Left lung (tissue), 10 donors: ENCODE data around the gene ZBTB42. TPM values are rescaled to one million over a fixed set of nuclear protein-coding genes. Genes with fewer than 3 reads are reported as not detected.

Experiments
- ATAC-seq: fragments of 200-7000 bp; cut with Tn5 transposase; one replicate; pipeline ENCODE4 v1.9.1; 2020; ENCODE audit warnings: moderate library complexity
- DNase-seq, 4 donors: peaks; one replicate each; pipeline ENCODE4 v3.0.0-alpha.2; 2013 to 2020
- H3K27ac ChIP-seq, 2 donors: fragments of 200-600 bp; sonication (generic) in 1 of 2; one replicate each; pipeline versions ENCODE4 v1.5.0 to v1.8.0; 2020 to 2021
- H3K27me3 ChIP-seq, 2 donors: fragments of 200-600 bp; sonication (generic) in 1 of 2; one replicate each; pipeline versions ENCODE4 v1.5.0 to v1.8.0; 2020 to 2021
- H3K36me3 ChIP-seq, 2 donors: fragments of 200-600 bp; sonication (generic) in 1 of 2; one replicate each; pipeline versions ENCODE4 v1.5.0 to v1.8.0; 2020 to 2021
- H3K4me1 ChIP-seq, 2 donors: fragments of 200-600 bp; one replicate each; pipeline ENCODE4 v1.8.0; 2021
- H3K4me3 ChIP-seq, 2 donors: fragments of 200-600 bp; sonication (generic) in 1 of 2; one replicate each; pipeline versions ENCODE4 v1.5.0 to v1.8.0; 2020 to 2021; ENCODE audit warnings: mild to moderate bottlenecking in 1 of 2
- H3K9me3 ChIP-seq, 2 donors: fragments of 200-600 bp; sonication (generic) in 1 of 2; one replicate each; pipeline versions ENCODE4 v1.5.0 to v1.8.0; 2020 to 2021
- intact Hi-C, 2 donors: fragments of 100-400 bp; cut with DNase I; formaldehyde crosslinking; loops; one replicate each; pipeline versions ENCODE4 v1.11.2 to v1.14.2; 2022
- polyA plus RNA-seq, 6 donors: library from polyadenylated mRNA; unstranded; fragments of 120-200 nt; gene quantifications; one replicate each; pipeline ENCODE4 v1.2.1, GENCODE V29; 2013; ENCODE audit not compliant: insufficient read length in 6 of 6
- total RNA-seq, 2 donors: library from RNA; stranded (reverse); fragmentation: NEBNext Ultra II Directional; extraction: Animal tissue kit (Norgen Biotek cat#: 25700); gene quantifications; one replicate each; pipeline ENCODE4 v1.2.1, GENCODE V29; 2021
- TF ChIP-seq, protein P1 (sequence below), 2 donors: fragments of 200-600 bp; sonication (generic) in 1 of 2; IDR thresholded peaks; one replicate each; pipeline versions ENCODE4 v1.5.0 to v1.8.0; 2021; ENCODE audit warnings: antibody characterized with exemption in 2 of 2
- donor health status: DM: no; HTN: yes; CAD: no.
- donor health status: DM: no; HTN: no; CAD: no.

Gene ZBTB42
- total and polyA plus RNA-seq, 8 donors: 5.8 to 12.1 (median 9.3) TPM

DNA sequence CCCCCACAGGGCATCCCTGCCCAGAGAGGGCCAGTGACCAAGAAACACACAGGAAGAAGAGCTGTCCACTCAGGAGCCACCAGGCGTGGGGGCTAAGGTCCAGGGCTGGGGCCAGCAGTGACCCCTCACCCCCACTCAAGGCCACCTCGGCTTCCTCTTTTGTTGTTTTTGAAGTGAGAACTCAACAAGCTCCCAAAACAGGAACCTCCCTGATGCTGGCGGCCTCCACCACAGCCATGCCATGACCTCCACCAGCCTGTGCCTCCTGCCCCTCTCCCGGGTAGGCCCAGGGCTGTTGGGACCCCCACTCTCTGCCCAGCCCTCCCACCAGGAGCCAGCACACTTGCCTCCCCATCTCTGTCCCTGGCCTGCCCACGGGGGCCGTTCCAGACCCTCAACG is 13.2 kb upstream of the ZBTB42 start:
- peaks cover 0 to 59% of the 10 kb centered on the region in 2 donors for H3K36me3 ChIP-seq
- no peak overlapping the region for H3K4me3 ChIP-seq
- DNase-seq: peak in 2 of 4 donors; percentile 75 to 90
- ATAC-seq: no peak
- H3K9me3 ChIP-seq: no peaks in the 10 kb centered on the region
- intact Hi-C loops: no loop called here
- peak overlapping the region in 1 of 2 donors; percentile 71 for H3K27ac ChIP-seq
- H3K4me1 ChIP-seq: peaks cover 26 to 79% of the 10 kb centered on the region in 2 donors
- no peaks in the 10 kb centered on the region for H3K27me3 ChIP-seq
- TF ChIP-seq, protein P1, sequence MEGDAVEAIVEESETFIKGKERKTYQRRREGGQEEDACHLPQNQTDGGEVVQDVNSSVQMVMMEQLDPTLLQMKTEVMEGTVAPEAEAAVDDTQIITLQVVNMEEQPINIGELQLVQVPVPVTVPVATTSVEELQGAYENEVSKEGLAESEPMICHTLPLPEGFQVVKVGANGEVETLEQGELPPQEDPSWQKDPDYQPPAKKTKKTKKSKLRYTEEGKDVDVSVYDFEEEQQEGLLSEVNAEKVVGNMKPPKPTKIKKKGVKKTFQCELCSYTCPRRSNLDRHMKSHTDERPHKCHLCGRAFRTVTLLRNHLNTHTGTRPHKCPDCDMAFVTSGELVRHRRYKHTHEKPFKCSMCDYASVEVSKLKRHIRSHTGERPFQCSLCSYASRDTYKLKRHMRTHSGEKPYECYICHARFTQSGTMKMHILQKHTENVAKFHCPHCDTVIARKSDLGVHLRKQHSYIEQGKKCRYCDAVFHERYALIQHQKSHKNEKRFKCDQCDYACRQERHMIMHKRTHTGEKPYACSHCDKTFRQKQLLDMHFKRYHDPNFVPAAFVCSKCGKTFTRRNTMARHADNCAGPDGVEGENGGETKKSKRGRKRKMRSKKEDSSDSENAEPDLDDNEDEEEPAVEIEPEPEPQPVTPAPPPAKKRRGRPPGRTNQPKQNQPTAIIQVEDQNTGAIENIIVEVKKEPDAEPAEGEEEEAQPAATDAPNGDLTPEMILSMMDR (IDR thresholded peaks at IDR 0.05): no peak

GRCh38 chr14:104788161-104788818 is 12.6 kb upstream of the ZBTB42 start:
- ATAC-seq: no peak
- TF ChIP-seq, protein P1 (IDR thresholded peaks at IDR 0.05): no peak
- peak overlapping the region in 1 of 2 donors; percentile 71 for H3K27ac ChIP-seq
- peaks cover 31 to 85% of the 10 kb centered on the region in 2 donors for H3K4me1 ChIP-seq
- H3K9me3 ChIP-seq: no peaks in the 10 kb centered on the region
- peak in 1 of 4 donors; percentile 48 for DNase-seq
- H3K4me3 ChIP-seq: no peak overlapping the region
- intact Hi-C loops: no loop called here
- peaks cover 0 to 55% of the 10 kb centered on the region in 2 donors for H3K36me3 ChIP-seq
- no peaks in the 10 kb centered on the region for H3K27me3 ChIP-seq

DNA sequence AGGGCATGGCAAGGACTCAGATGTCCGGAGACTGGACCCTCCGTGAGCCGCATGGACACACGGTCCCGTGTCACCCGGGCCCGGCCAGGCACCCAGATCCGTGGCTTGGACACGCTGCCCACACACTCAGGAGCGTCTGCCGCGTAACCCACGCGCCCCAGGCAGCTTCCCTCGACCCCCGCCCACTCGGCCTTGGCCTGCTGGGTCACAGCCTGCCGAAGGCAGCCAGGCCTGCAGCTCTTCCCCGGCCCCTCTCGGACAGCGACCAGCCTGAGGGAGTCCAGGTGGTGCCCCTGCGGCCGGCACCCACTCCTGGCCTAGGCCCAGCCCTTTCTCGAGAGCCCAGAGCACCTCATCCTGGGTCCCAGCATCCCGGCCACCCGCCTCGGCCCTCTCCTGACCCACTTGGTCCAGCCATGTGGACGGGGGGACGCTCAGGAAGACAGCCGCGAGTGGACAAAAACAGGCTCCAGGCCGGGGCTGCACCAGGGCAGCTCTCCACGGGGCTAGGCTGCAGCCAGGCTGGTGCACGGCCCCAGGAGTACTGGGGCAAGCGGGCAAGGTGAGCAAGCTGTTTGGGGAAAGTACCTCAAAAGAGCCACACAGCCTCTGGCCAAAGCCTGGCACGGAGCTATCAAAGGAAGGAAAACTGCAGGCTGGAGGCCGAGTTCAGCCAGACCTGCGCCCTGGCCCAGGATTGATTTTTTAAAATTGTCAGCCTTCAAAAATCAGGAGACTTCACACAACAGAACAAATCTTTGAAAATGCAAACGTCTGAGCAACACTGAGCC is 11.8 kb upstream of the ZBTB42 start:
- TF ChIP-seq, protein P1 (IDR thresholded peaks at IDR 0.05): no peak
- Histone ChIP-seq H3K4me3 (no peak overlapping the region), H3K27ac (no peak overlapping the region), H3K27me3 (no peaks in the 10 kb centered on the region), H3K36me3 (peaks cover 0 to 55% of the 10 kb centered on the region in 2 donors), H3K4me1 (peaks cover 39 to 92% of the 10 kb centered on the region in 2 donors), H3K9me3 (no peaks in the 10 kb centered on the region)
- ATAC-seq: no peak
- intact Hi-C loops: no loop called here
- DNase-seq: peak in 1 of 4 donors; percentile 79

DNA sequence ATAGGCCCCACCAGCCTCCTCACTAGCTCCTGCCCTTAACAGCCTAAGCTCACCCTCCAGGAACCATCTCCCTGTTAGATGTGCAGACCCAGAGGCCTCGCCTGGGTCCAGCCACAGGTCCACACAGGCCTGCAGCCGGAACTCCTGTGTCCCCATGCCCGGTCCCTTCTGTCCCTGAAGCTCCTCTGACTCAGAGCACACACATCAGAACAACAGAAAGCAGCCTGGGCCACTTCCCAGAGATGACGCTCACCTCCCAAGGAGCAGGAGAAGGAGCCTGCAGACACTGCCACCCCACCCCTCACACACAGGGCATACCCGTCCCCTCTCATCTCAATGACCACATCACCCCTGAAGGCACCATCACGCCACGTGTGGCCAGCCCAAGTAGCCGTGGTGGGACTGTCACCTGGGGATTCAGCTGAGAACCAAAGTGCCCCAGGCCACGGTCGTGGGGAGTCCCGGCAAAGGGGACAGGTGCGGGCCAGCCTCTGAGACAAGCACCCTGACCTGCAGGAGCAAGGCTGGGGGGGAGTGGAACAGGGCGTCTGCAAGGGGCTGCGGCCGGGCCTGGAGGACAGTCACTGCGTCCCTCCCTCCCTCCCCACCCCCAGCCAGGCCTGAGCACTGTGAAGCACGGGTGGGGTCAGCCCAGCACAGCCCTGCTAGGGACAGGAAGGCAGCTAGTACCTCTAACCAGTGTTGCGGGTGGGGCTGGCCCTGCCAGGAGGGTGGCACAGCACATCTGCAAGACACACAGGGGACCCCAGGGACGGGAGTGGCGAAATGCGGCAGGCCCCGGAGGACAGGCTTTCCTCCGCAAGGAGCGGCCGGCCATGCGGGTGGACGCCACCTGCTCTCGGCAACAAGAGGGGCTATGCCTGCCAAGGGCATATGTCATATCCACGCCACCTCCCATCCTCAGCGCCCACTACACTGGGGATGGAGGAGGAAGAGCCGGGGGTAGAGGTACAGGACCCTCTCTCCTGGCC is 10.9 kb upstream of the ZBTB42 start:
- H3K27ac ChIP-seq: no peak overlapping the region
- peak in 1 of 4 donors; percentile 76 for DNase-seq
- H3K36me3 ChIP-seq: peaks cover 0 to 55% of the 10 kb centered on the region in 2 donors
- ATAC-seq: no peak
- TF ChIP-seq, protein P1 (IDR thresholded peaks at IDR 0.05): no peak
- H3K4me3 ChIP-seq: no peak overlapping the region
- intact Hi-C loops: no loop called here
- no peaks in the 10 kb centered on the region for H3K27me3 ChIP-seq
- no peaks in the 10 kb centered on the region for H3K9me3 ChIP-seq
- peaks cover 43 to 86% of the 10 kb centered on the region in 2 donors for H3K4me1 ChIP-seq
